Hematopoietic multipotent progenitor cell treated with erythropoietin and hydrocortisone succinate and interleukin-3 and kit ligand, for 15 days (in vitro differentiated cells): ENCODE data around the gene NPC1L1.
"Not testable (repeated sequence)": the region's sequence is repeated elsewhere in the genome, so short reads cannot be mapped to it uniquely, and the experiment has no call there.

ENCODE experiments used
- DNase-seq: peaks from one replicate; pipeline ENCODE4 v3.0.0-alpha.2; 2015; ENCODE audit warnings: low spot score

The NPC1L1 gene

GRCh38 chr7:44564606-44565005 lies 23.5 kb upstream of the NPC1L1 start:
- no peak for DNase-seq

GRCh38 chr7:44563171-44563679 lies 22.1 kb upstream of the NPC1L1 start:
- no peak for DNase-seq

GRCh38 chr7:44562622-44562962 lies 21.5 kb upstream of the NPC1L1 start:
- not testable (repeated sequence) for DNase-seq

GRCh38 chr7:44561962-44562621 lies 21.0 kb upstream of the NPC1L1 start:
- peak; percentile 57 for DNase-seq

- no peak for DNase-seq
These were observed 20.4 kb upstream of the NPC1L1 start for GRCh38 chr7:44561481-44561880.

GRCh38 chr7:44559485-44559884 lies 18.4 kb upstream of the NPC1L1 start:
- no peak for DNase-seq

GRCh38 chr7:44557485-44557884 lies 16.4 kb upstream of the NPC1L1 start:
- DNase-seq: no peak

GRCh38 chr7:44555350-44555749 lies 14.2 kb upstream of the NPC1L1 start:
- no peak for DNase-seq

- DNase-seq: not testable (repeated sequence)
These were observed 11.4 kb upstream of the NPC1L1 start for GRCh38 chr7:44552473-44553005.

- no peak for DNase-seq
These were observed 8.3 kb upstream of the NPC1L1 start for GRCh38 chr7:44549457-44549856.

GRCh38 chr7:44548893-44549292 lies 7.8 kb upstream of the NPC1L1 start:
- DNase-seq: no peak

- no peak for DNase-seq
These were observed 6.6 kb upstream of the NPC1L1 start for GRCh38 chr7:44547536-44548231.

GRCh38 chr7:44541876-44542610 lies 913 bp upstream of the NPC1L1 start:
- DNase-seq: peak; percentile 43

- no peak for DNase-seq
These were observed 520 bp downstream of the NPC1L1 start for GRCh38 chr7:44540592-44541027.

- DNase-seq: no peak
These were observed 1.2 kb downstream of the NPC1L1 start for GRCh38 chr7:44539669-44540506.

- DNase-seq: no peak
These were observed 2.1 kb downstream of the NPC1L1 start for GRCh38 chr7:44538798-44539668.

- DNase-seq: no peak
These were observed 2.9 kb downstream of the NPC1L1 start for GRCh38 chr7:44538093-44538797.

GRCh38 chr7:44537442-44537841 lies 3.7 kb downstream of the NPC1L1 start:
- no peak for DNase-seq

GRCh38 chr7:44536090-44536489 lies 5.0 kb downstream of the NPC1L1 start:
- DNase-seq: no peak
